ENCODE results near the gene BEGAIN. TPM values are rescaled to one million over a fixed set of nuclear protein-coding genes. Genes with fewer than 3 reads are reported as not detected.

The BEGAIN gene
- total RNA-seq, 1 donor from 2014 or later, result 1.9 TPM

DNA sequence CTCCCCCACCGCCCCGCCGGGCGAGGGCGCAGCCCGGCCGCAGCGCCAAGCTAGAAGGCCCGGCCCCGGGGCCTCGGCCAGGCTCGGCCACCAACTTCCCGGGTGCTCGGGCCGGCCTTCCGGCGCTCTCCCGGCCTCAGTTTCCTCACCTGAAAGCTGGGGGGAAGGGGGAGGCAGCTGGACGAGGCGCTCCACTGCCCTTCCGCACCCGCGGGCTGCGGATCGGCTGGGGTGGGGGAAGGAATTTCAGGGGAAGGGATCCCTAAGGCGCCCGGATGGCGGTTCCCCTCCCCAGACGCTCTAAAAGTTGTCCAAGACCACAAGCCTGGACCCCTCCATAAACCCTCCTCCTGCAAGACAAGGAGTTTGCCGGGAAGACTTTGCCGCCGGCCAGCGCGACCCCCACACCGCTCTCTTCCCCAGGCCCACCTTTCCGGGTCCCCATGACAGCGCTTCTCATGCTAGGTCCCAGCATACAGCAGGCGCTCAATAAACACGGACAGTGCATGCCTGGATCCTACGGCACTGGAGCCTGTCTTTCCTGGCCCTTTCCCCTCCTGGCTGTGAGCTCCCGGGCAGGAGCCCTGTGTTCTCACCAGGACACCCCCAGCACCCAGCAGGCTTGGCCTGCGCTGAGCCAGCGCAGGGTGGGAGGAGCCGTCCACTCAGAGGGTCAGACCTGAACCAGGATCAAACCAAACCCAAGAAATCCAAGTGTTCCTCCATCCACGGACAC is 18.1 kb downstream of the BEGAIN start:
- Histone ChIP-seq H3K36me3 (no peaks in the 10 kb centered on the region), H3K27ac (replicated peaks) (no peak overlapping the region), H3K4me3 (peak overlapping the region; percentile 68), H3K27me3 (ENCODE audit: low read depth) (peaks cover 100% of the 10 kb centered on the region), H3K9me3 (replicated peaks) (no peaks in the 10 kb centered on the region), H3K4me1 (peaks cover 29% of the 10 kb centered on the region)
- intact Hi-C loops (cut with micrococcal nuclease), result no loop called here
- no peak for DNase-seq
- TF ChIP-seq CTCF (IDR thresholded peaks at IDR 0.05; ENCODE audit: borderline replicate concordance), result no peak

- H3K9me3 ChIP-seq (replicated peaks), result no peaks in the 10 kb centered on the region
- no peak for DNase-seq
- no peak overlapping the region for H3K27ac ChIP-seq (replicated peaks)
- no peaks in the 10 kb centered on the region for H3K36me3 ChIP-seq
- intact Hi-C loops (cut with micrococcal nuclease), result no loop called here
- peaks cover 100% of the 10 kb centered on the region for H3K27me3 ChIP-seq (ENCODE audit: low read depth)
- H3K4me3 ChIP-seq, result peak overlapping the region; percentile 68
- TF ChIP-seq CTCF (IDR thresholded peaks at IDR 0.05; ENCODE audit: borderline replicate concordance), result no peak
- peaks cover 29% of the 10 kb centered on the region for H3K4me1 ChIP-seq
Measured at GRCh38 chr14:100568164-100568997, 18.8 kb downstream of the BEGAIN start.

DNA sequence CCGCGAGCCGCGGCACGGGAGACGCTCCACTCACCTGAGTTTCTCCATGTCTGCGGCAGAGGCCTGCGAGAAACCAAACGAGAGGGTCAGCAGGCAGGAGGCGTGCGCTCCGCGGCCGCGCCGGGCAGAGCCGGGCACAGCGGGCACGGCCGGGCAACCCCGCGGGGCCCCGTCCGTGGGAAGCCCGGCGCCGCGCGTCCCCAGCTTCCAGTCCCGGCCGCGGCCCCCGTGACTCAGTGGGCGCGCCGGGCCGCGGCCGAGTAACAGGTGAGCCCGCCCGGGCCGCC is 19.4 kb downstream of the BEGAIN start:
- intact Hi-C loops (cut with micrococcal nuclease), result no loop called here
- TF ChIP-seq CTCF (IDR thresholded peaks at IDR 0.05; ENCODE audit: borderline replicate concordance), result no peak
- no peak overlapping the region for H3K27ac ChIP-seq (replicated peaks)

GRCh38 chr14:100567009-100567876 is 20.0 kb downstream of the BEGAIN start:
- H3K4me1 ChIP-seq, result peaks cover 29% of the 10 kb centered on the region
- H3K36me3 ChIP-seq, result no peaks in the 10 kb centered on the region
- no peaks in the 10 kb centered on the region for H3K9me3 ChIP-seq (replicated peaks)
- peak overlapping the region; percentile 68 for H3K4me3 ChIP-seq
- no peak for TF ChIP-seq CTCF (IDR thresholded peaks at IDR 0.05; ENCODE audit: borderline replicate concordance)
- H3K27ac ChIP-seq (replicated peaks), result no peak overlapping the region
- H3K27me3 ChIP-seq (ENCODE audit: low read depth), result peaks cover 99% of the 10 kb centered on the region
- no peak for DNase-seq
- intact Hi-C loops (cut with micrococcal nuclease), result no loop called here

More for the DNA sequence above, 19.4 kb downstream of the BEGAIN start:
- Histone ChIP-seq H3K9me3 (replicated peaks) (no peaks in the 10 kb centered on the region), H3K27me3 (ENCODE audit: low read depth) (peaks cover 100% of the 10 kb centered on the region), H3K4me3 (peak overlapping the region; percentile 68), H3K36me3 (no peaks in the 10 kb centered on the region), H3K4me1 (peaks cover 29% of the 10 kb centered on the region)
- DNase-seq, result no peak

- intact Hi-C loops (cut with micrococcal nuclease), result no loop called here
- H3K27ac ChIP-seq (replicated peaks), result no peak overlapping the region
- H3K9me3 ChIP-seq (replicated peaks), result no peaks in the 10 kb centered on the region
- H3K27me3 ChIP-seq (ENCODE audit: low read depth), result peaks cover 99% of the 10 kb centered on the region
- H3K4me1 ChIP-seq, result peaks cover 29% of the 10 kb centered on the region
- no peak for TF ChIP-seq CTCF (IDR thresholded peaks at IDR 0.05; ENCODE audit: borderline replicate concordance)
- H3K4me3 ChIP-seq, result peak overlapping the region; percentile 68
- no peaks in the 10 kb centered on the region for H3K36me3 ChIP-seq
- no peak for DNase-seq
Measured at GRCh38 chr14:100566586-100566985, 20.6 kb downstream of the BEGAIN start.

All from left ventricle myocardium inferior (tissue), 1 donor.